ENCODE measurements around the gene CLCNKA.

- no peak for TF ChIP-seq CTCF (IDR thresholded peaks at IDR 0.05 in 2 of 3, conservative IDR thresholded peaks at IDR 0.05 in 1 of 3; ENCODE audit: borderline replicate concordance in 1 of 3, insufficient read depth in 1 of 3, low read depth in 2 of 3, low read length in 2 of 3)
- no peak for TF ChIP-seq ATF3 (IDR thresholded peaks at IDR 0.05)
- TF ChIP-seq POLR2A (IDR thresholded peaks at IDR 0.05; ENCODE audit: borderline replicate concordance, extremely low read depth, insufficient read depth, insufficient read length): no peak
- TF ChIP-seq RAD21 (IDR thresholded peaks at IDR 0.05; ENCODE audit: low read depth): no peak
These were observed 48.1 kb upstream of the CLCNKA start for GRCh38 chr1:15973772-15974171.
